ENCODE measurements around the gene ZNF462.

The ZNF462 gene

DNA sequence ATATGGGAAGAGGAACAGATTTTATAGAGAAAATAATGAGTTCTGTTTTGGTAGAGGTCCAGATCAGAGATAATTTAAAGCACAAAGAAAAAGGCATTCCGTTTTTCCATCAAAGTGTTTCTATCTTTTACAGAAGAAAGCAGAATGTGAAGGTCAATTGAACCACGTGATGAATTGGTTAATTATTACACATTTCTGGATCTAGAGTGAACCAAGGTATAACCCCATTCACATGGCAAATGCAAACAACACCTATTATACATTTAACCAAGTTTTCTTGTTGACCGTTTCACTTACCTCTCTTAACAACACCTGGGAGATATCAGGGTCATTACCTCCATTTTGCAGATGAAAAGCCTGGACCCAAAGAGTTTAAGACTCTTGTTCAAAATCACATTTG, 34.9 kb upstream of the ZNF462 start:
- TF ChIP-seq TAF1 (IDR thresholded peaks at IDR 0.05; ENCODE audit: low read depth) (no peak), TEAD4 (IDR thresholded peaks at IDR 0.05) (no peak)

- no peak for TF ChIP-seq EGR1 (IDR thresholded peaks at IDR 0.05)
- TF ChIP-seq, protein P1, sequence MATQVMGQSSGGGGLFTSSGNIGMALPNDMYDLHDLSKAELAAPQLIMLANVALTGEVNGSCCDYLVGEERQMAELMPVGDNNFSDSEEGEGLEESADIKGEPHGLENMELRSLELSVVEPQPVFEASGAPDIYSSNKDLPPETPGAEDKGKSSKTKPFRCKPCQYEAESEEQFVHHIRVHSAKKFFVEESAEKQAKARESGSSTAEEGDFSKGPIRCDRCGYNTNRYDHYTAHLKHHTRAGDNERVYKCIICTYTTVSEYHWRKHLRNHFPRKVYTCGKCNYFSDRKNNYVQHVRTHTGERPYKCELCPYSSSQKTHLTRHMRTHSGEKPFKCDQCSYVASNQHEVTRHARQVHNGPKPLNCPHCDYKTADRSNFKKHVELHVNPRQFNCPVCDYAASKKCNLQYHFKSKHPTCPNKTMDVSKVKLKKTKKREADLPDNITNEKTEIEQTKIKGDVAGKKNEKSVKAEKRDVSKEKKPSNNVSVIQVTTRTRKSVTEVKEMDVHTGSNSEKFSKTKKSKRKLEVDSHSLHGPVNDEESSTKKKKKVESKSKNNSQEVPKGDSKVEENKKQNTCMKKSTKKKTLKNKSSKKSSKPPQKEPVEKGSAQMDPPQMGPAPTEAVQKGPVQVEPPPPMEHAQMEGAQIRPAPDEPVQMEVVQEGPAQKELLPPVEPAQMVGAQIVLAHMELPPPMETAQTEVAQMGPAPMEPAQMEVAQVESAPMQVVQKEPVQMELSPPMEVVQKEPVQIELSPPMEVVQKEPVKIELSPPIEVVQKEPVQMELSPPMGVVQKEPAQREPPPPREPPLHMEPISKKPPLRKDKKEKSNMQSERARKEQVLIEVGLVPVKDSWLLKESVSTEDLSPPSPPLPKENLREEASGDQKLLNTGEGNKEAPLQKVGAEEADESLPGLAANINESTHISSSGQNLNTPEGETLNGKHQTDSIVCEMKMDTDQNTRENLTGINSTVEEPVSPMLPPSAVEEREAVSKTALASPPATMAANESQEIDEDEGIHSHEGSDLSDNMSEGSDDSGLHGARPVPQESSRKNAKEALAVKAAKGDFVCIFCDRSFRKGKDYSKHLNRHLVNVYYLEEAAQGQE (IDR thresholded peaks at IDR 0.05; ENCODE audit: low read depth) = no peak
- no peak for TF ChIP-seq YY1 (IDR thresholded peaks at IDR 0.05; ENCODE audit: low read depth)
- TF ChIP-seq TAF1 (IDR thresholded peaks at IDR 0.05; ENCODE audit: low read depth) = no peak
- TF ChIP-seq CREB1 (IDR thresholded peaks at IDR 0.05; ENCODE audit: low read depth) = no peak
- TF ChIP-seq EP300 (IDR thresholded peaks at IDR 0.05; ENCODE audit: borderline replicate concordance) = no peak
- no peak for TF ChIP-seq FOXM1 (IDR thresholded peaks at IDR 0.05; ENCODE audit: borderline replicate concordance, low read depth)
- TF ChIP-seq RAD21 (IDR thresholded peaks at IDR 0.05; ENCODE audit: low read depth) = no peak
- no peak for TF ChIP-seq TEAD4 (IDR thresholded peaks at IDR 0.05)
- TF ChIP-seq, protein P2, sequence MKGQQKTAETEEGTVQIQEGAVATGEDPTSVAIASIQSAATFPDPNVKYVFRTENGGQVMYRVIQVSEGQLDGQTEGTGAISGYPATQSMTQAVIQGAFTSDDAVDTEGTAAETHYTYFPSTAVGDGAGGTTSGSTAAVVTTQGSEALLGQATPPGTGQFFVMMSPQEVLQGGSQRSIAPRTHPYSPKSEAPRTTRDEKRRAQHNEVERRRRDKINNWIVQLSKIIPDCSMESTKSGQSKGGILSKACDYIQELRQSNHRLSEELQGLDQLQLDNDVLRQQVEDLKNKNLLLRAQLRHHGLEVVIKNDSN (IDR thresholded peaks at IDR 0.05) = no peak
- TF ChIP-seq MAX (IDR thresholded peaks at IDR 0.05) = no peak
- TF ChIP-seq ZBTB7A (IDR thresholded peaks at IDR 0.05; ENCODE audit: low read depth) = no peak
- no peak for TF ChIP-seq TCF12 (IDR thresholded peaks at IDR 0.05; ENCODE audit: low read depth)
- no peak for TF ChIP-seq CEBPB (IDR thresholded peaks at IDR 0.05)
- TF ChIP-seq NFIC (IDR thresholded peaks at IDR 0.05) = no peak
These were observed 34.0 kb upstream of the ZNF462 start for GRCh38 chr9:106828965-106829364.

DNA sequence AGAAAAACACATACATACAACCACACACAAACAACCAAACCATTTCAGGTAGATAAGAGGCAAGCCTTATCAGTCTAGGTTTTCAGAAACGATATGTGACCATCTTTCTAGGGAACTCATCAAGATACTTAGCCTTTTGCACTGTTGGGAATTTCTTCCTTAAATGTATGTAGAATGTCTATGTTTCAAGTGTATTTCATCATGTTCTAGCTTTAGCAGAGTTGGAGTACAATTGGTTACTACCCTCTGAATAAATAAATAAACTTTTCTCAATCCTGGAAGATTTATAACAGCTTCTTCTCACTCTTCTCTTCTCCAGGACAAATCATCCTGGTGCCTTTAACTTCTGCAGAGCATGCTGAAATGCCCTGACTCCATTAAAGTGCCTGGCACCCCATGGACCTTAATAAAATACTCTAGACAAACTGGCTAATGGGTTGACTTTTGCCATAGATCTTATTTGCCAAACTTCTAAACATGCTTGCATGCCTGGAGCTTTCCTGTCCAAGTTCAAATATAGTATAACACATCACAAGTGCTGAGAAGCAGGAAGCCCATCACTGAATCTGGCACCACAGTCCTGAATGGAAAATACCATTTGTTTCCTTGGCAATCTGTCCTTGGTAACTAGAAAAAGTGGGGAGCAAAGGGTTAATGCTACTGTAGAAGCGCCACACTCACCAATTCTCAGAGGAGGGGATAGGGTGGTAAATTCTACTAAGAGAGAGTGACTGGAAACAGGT, 33.1 kb upstream of the ZNF462 start:
- TF ChIP-seq TEAD4 (IDR thresholded peaks at IDR 0.05) (no peak), NFIC (IDR thresholded peaks at IDR 0.05) (no peak), MAX (IDR thresholded peaks at IDR 0.05) (no peak), FOXM1 (IDR thresholded peaks at IDR 0.05; ENCODE audit: borderline replicate concordance, low read depth) (no peak), RAD21 (IDR thresholded peaks at IDR 0.05; ENCODE audit: low read depth) (no peak), TCF12 (IDR thresholded peaks at IDR 0.05; ENCODE audit: low read depth) (no peak), ZBTB7A (IDR thresholded peaks at IDR 0.05; ENCODE audit: low read depth) (no peak), YY1 (IDR thresholded peaks at IDR 0.05; ENCODE audit: low read depth) (no peak), EP300 (IDR thresholded peaks at IDR 0.05; ENCODE audit: borderline replicate concordance) (no peak), TAF1 (IDR thresholded peaks at IDR 0.05; ENCODE audit: low read depth) (no peak), CEBPB (IDR thresholded peaks at IDR 0.05) (no peak), EGR1 (IDR thresholded peaks at IDR 0.05) (no peak), CREB1 (IDR thresholded peaks at IDR 0.05; ENCODE audit: low read depth) (no peak)
- TF ChIP-seq, protein P1 (IDR thresholded peaks at IDR 0.05; ENCODE audit: low read depth) = no peak
- TF ChIP-seq, protein P2 (IDR thresholded peaks at IDR 0.05) = no peak

GRCh38 chr9:106830527-106831150, 32.3 kb upstream of the ZNF462 start:
- TF ChIP-seq FOXM1 (IDR thresholded peaks at IDR 0.05; ENCODE audit: borderline replicate concordance, low read depth) (no peak), MAX (IDR thresholded peaks at IDR 0.05) (no peak), CEBPB (IDR thresholded peaks at IDR 0.05) (no peak), NFIC (IDR thresholded peaks at IDR 0.05) (no peak), TCF12 (IDR thresholded peaks at IDR 0.05; ENCODE audit: low read depth) (no peak)
- TF ChIP-seq, protein P2 (IDR thresholded peaks at IDR 0.05) = no peak

DNA sequence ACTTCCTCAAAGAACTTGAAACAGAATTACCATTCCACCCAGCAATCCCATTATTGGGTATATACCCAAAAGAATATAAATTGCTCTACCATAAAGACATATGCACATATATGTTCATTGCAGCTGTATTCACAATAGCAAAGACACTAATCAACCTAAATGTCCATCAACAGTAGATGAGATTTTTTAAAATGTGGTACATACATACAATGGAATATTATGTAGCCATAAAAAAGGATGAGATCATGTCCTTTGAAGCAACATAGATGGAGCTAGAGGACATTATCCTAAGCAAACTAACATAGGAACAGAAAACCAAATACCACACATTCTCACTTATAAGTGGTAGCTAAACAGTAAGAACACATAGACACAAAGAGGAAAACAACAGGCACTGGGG, 28.1 kb upstream of the ZNF462 start:
- TF ChIP-seq RAD21 (IDR thresholded peaks at IDR 0.05; ENCODE audit: low read depth) (no peak), EGR1 (IDR thresholded peaks at IDR 0.05) (no peak), FOXM1 (IDR thresholded peaks at IDR 0.05; ENCODE audit: borderline replicate concordance, low read depth) (no peak), TCF12 (IDR thresholded peaks at IDR 0.05; ENCODE audit: low read depth) (no peak), ZBTB7A (IDR thresholded peaks at IDR 0.05; ENCODE audit: low read depth) (no peak), YY1 (IDR thresholded peaks at IDR 0.05; ENCODE audit: low read depth) (no peak)
- TF ChIP-seq, protein P2 (IDR thresholded peaks at IDR 0.05) = no peak

Measured in Ishikawa (cell line).